Activated CD8-positive, alpha-beta memory T cell treated with anti-CD3 and anti-CD28 coated beads for 36 hours (primary cell): ENCODE results near the gene MAP3K20. TPM values are rescaled to one million over a fixed set of nuclear protein-coding genes. Genes with fewer than 3 reads are reported as not detected.
"Not testable (repeated sequence)": the region's sequence is repeated elsewhere in the genome, so short reads cannot be mapped to it uniquely, and the experiment has no call there.

Source experiments
- CTCF ChIA-PET: fragments of 350-600 bp; sonication (Branson Sonifier 250); formaldehyde crosslinking; loops from one replicate; lab custom pipeline; 2021; ENCODE audit warnings: antibody characterized with exemption; lab: Charles Lee
- POLR2A ChIA-PET: fragments of 350-600 bp; sonication (Branson Sonifier 250); formaldehyde crosslinking; loops from one replicate; lab custom pipeline; 2021; ENCODE audit warnings: antibody characterized with exemption; lab: Charles Lee
- total RNA-seq, 2 experiments: library from RNA; stranded (reverse); gene quantifications; one replicate each; pipeline ENCODE4 v1.2.3, GENCODE V29; 2021

Gene MAP3K20
- total RNA-seq, 2 experiments from 2014 or later = 10.5 to 11.3 TPM

DNA sequence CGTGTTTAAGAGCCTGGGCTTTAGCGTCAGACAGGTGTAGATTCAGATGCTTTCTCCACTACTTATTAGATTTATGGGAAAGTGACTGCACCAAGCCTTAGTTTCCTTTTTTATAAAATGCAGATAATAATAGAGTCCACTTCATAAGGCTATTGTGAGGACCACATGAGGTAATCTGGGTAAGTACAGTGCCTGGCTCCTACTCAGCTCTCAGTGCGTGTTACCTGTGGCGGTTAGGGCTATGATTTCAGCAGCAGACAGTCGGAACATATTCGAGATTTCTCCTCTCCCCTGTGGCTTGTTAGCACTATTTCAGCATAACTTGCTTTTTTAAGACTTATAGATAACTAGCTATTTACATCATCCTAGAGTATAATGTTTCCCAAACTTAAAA lies 32.0 kb downstream of the MAP3K20 start:
- ChIA-PET POLR2A (no interaction called here), CTCF (no interaction called here)

DNA sequence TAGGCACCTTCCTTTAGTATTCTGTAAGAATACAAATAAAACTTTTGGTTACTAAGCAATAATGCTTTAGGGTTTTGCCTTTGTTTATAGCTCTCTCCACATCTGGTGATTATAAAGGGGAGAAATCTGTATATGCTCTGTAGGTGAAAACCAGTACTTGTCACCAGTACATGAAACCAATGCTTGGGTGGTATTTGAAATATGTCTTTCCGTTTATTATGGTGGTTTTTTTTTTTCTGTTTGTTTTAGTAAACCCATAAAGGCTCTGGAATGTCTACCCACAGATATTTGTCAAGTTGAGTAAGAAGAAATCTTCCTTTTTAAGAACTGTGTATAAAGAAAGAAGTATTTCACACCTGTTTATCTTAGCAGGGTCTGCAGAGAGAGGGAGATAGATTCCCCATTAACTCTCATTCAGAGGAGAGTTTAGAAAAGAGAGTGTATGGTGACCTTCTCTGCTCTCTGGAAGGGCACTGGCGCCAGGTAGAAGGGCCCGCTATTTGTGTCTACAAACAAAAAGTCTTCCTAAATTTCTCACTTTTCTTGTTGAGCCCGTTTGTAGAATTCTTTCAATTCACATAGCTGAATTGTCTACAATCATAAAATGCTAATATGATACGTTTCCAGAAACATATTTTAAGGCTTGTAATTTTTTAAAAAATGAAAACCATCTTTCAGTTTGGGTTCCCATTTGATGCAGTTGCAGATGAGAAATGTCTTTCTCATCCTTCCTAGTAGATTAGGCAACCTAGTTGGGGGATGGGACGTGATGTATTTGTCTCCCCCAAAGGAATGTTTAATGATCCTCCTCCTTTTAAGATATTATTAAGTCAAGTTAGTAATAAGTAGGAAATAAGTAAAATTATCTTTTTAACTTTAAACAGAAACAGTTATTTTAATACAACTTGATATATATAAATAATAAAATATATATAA lies 33.9 kb downstream of the MAP3K20 start:
- ChIA-PET POLR2A (no interaction called here), CTCF (no interaction called here)

DNA sequence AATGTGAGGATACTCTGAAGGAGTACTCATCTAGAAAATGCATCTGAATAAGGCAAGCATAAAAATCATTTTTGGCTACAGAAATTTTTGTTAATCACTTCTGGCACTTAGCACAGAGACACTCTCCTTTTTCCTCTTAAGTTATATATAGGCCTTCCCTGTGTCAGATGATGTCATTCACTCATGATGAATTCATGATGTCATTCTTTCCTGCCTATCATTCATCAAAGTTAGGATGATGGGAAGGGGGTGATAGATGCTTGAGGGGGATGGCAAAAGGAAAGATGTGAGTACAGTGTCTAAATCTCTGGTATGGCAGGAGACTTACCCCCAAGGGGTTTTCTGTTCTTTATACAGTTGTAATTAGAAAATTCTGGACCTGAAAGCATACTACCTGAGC lies 42.0 kb downstream of the MAP3K20 start:
- ChIA-PET CTCF (no interaction called here), POLR2A (no interaction called here)

DNA sequence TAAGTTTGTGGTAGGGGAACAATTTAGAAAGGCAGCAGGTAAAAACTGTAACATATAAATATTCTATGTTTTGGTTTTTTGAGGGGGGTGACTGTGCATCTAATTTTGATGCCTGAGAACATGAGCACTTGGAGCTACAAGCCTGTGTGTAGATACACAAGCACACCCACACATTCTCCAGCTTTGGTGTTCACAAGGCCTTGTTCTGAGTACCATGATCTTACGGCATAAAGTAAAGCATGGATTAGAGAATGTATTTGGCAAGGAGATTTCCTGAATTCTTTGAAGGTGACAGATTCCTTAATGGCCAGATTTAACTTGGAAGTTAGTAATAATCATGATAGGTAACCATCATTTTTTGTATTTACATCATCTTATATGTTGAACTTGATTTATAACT lies 42.7 kb downstream of the MAP3K20 start:
- ChIA-PET POLR2A (no interaction called here), CTCF (no interaction called here)

DNA sequence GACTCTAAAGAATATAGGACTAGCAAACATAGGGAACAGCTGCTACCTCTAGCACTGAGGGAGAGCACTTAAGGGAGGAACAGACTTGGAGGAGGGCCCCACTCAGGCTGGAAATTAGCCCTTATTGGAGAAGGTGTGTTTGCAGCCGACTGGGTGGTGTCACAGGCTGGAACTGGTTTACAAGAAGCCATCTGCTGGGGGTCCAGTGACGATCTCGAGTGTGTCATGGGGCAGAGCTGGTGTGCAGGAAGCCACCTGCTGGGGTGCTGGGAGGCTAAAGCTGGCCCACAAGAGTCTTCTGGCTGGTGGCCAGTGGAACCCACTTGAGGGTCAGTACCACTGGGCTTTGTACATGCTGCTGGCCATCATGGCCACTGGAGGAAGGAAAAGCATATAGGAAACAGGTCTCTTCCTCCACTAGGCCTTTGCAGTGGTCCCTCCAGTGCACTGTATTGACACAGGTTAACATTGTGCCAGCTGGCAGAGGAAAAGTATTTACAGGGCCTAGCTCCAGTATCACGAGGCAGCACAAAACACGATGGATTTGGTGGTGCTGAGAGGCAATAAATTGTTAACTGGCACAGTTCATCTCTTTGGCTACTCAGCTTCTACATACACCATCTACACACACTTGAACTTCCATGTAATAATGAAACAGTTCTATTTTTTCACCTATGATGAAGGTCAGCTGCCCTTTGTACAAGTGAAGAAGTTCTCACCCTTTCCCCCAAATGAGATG lies 43.6 kb downstream of the MAP3K20 start:
- CTCF ChIA-PET = no interaction called here

DNA sequence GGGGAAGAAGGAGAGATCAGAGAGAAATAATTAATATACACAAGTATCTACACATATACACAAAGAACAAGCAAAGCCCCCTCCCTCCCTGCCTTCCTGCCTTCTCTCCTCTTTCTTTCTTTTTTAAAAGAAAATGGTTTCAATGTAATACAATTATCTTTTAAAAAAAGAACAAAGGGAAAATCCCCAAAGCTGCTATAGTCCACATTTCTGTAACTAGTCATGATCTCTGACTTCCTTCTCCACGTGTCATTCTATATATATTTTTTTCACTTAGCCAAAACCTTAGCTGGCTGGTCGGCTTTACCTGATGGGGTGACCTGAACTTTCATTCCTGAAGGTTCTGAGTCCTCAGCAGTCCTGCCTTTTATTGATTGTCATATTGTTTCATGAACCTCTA lies 44.3 kb downstream of the MAP3K20 start:
- CTCF ChIA-PET = no interaction called here
- POLR2A ChIA-PET = no interaction called here

More for the DNA sequence above, 43.6 kb downstream of the MAP3K20 start:
- POLR2A ChIA-PET = no interaction called here

DNA sequence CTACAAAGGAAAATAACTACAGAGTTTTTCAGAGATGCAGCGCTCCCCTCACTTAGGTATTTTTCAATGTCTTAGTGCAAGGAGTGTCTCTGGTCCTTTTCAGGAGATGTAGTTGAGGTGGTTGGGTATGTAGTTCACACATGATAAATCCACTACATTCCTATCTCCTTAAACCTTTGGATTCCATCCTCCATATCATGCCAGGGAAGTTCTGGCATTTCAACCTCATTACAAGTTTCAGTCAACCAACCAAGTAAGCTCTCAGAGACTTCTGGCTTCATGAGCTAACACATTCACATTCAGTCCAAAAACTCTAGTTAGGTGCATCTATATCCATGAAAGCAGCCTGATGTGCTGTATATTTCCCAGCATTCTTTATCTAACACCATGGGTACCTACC lies 47.3 kb downstream of the MAP3K20 start:
- ChIA-PET POLR2A (no interaction called here), CTCF (interaction anchor here (1.0 kb wide), 1 partner anchor 31 kb away, joined by 3 read pairs; no protein-coding TSS in a partner anchor)

DNA sequence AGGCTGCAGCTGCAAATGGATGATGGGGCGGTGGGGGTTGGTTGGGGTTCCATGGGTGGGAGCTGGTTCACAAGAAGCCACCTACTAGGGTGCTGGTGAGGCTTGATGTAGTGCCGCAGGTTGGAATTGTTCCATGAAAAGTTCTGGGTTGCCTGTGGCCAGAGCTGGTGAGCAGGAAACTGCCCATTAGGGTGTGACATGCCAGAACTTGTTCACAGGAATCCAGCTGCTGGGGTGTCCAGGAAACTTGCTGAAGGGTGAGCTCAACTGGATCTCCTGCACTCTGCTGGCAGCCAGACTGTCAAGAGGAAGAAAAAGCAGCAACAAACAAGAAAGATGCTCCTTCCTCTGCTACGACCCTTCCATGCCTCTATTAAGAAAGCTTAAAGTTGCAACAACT lies 48.8 kb downstream of the MAP3K20 start:
- CTCF ChIA-PET = no interaction called here

DNA sequence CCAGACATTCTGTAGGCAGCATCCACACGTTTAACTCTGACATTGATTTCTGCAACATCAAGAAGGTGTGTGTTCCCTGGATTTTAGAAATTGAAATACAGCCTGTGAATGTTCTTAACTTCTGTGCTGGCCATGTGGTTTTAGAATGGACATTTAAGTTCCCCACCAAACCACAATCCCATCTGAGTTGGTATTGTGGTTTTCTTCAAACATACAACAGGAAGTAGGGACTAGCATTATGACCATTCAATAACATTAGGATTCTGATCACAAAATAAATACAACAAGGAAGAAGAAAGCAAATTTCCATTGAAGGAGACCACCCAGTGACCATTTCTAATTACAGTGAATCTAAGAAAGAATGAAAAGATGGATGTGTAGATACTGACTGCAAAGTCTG lies 51.2 kb downstream of the MAP3K20 start:
- POLR2A ChIA-PET = no interaction called here
- CTCF ChIA-PET = no interaction called here

More for the DNA sequence above, 48.8 kb downstream of the MAP3K20 start:
- POLR2A ChIA-PET = no interaction called here

DNA sequence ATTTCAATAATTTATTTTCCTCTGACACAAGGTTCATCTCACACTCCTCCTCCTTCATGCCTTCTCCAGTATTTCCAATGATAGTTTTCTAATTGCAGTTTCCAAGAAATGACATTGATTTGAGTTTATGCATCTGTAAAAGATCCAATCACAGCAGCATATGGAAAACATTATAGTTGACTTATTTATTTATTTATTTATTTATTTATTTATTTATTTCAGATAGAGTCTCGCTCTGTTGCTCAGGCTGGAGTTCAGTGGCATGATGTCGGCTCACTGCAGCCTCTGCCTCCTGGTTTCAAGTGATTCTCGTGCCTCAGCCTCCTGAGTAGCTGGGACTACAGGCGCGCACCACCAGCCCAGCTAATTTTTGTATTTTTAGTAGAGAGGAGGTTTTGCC lies 52.5 kb downstream of the MAP3K20 start:
- POLR2A ChIA-PET, CTCF ChIA-PET: not testable (repeated sequence)

DNA sequence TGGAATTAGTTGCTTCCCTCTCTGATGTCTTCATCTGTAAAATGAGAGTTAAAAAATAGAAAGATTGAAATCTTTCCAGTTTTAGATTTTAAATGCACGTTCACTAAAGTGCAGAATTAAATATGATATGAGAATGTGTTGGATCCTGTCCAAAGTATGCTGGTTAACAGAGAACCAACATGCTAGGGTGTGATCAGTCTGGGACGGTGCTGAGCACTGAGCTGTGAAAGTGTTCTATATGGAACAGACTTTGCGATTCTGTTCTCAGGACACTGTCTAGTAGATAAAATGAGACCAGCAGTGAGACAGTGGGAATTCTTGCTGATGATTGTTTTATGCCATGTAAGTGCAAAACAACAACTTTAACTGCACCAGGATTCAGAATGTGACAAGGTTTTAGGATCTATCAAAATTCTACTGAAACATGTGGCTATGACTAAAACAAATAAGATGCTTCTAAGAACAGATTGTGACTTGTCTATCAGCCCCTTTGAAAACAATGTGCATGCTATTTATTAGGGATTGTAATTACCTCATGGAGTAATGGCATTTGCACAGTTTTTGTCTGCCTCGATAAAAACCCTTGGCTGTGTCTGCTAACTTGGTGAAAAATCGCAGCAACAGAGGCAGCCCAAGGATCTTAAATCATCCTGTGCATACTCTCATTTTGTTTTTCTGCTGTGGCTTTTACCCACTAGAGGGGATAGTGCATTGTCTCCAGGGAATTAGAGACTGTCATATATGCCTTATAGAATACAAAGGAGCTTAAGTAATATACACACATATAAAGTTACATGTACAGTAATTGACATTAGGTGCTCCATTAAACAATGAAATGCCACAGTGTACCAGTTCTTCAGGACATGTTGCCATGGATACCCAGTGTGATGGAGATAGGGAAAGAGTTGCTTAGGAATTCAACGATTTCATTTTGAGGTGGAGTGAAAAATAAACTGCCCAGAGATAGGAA lies 55.1 kb downstream of the MAP3K20 start:
- ChIA-PET CTCF (no interaction called here), POLR2A (interaction anchor here (0.7 kb wide), 1 partner anchor 1526 kb away, joined by 3 read pairs; no protein-coding TSS in a partner anchor)

DNA sequence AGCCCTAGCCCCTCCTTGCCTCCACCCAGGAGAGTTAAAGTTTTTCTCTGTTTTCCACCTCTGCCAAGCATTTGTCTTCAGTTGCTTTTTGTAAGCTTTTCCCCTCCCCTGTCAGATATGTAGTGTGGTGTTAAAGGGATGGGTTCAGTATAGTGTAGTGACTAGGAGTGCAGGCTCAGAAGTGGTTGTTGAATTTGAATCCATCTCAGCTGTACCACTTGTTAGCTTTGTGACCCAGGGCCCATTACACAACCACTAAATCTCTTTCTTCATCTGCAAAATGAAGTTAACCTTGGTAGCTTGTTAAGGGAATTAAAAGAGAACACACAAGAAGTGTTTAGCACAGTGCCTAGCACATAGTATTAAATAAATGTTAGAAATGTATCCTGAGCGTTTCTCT lies 56.9 kb downstream of the MAP3K20 start:
- POLR2A ChIA-PET = interaction anchor here (1.0 kb wide), 1 partner anchor 19 kb away, joined by 3 read pairs; no protein-coding TSS in a partner anchor
- CTCF ChIA-PET = interaction anchor here (0.6 kb wide), 1 partner anchor 285 kb away, joined by 3 read pairs; no protein-coding TSS in a partner anchor

DNA sequence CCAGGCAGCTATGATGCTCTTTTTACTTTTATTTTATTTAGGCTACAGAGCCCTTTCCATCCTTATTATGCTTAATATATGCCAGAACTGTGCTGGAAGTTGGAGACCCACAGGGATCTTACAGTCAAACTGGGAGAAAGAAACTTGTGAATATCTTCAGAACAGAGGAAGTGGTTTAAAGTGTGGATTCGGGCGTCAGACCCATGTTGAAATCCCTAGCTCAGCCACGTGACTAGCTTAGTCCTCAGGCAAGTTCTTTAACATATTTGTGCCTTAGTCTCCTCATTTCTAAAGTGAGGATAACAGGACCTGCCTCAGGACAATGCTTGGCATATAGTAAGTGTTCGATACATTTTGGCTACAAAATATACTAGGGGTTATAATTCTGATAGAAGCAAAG lies 59.1 kb downstream of the MAP3K20 start:
- ChIA-PET CTCF (interaction anchor here (0.7 to 1.5 kb wide), 2 partner anchors 21 to 76 kb away, joined by 3 to 5 read pairs; no protein-coding TSS in a partner anchor), POLR2A (no interaction called here)

DNA sequence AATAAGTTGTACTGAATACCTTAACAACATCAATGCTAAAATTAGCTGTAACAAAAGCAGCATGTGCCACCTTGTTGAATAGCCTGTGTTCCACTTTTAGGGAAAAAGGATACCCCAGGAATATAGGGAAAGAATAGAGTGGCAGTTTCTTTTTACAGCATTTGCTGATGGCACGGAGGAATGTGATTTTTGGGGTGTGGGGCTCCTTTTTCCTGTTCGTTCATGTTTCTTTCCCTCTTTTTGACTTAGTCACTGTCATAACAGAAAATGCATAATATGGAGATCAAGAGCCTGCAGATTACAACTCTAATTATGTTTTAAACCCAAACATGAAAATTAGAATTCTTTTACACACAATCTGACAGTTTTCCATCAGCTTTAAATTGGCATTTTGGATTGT lies 60.4 kb downstream of the MAP3K20 start:
- POLR2A ChIA-PET = no interaction called here
- CTCF ChIA-PET = no interaction called here

DNA sequence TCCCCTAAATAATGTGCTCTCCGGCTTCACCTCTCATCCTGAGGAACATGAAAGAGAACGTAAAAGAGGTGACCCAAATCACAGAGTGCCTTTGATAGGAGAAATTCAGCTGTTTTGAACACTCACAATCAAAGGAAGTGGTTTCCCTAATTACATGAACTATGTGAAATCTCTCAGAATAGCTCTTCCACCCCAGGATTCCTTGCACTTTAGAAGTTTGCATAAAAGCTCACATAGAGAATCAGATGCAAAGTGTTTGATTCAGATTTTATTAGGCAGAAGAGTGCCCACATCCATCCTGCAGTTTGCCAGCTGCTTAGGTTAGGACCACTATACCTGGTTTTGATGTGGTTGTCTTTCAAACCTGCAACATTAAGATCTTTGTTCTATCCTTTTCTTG lies 61.0 kb downstream of the MAP3K20 start:
- CTCF ChIA-PET = no interaction called here

DNA sequence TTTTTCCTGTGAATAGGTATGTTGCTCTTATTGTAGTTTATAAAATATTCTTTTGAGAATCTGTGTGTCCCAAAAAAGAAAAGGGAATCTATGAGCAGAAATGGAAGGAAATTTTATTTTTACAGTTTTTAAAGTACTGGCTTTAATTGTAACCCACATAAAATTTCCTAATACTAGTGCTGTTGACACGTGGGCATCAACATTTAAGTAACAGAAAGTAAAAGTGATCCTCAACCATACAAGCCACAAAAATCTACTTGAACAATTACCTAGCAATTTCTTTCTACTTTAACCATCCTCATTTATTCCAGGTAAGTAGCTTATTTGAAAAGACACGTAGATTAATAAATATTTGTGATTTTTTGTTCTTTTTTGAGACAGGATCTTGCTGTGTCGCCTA lies 62.0 kb downstream of the MAP3K20 start:
- CTCF ChIA-PET = interaction anchor here (1.0 kb wide), 1 partner anchor 13 kb away, joined by 3 read pairs; no protein-coding TSS in a partner anchor
- POLR2A ChIA-PET = no interaction called here

More for the DNA sequence above, 61.0 kb downstream of the MAP3K20 start:
- POLR2A ChIA-PET = no interaction called here

DNA sequence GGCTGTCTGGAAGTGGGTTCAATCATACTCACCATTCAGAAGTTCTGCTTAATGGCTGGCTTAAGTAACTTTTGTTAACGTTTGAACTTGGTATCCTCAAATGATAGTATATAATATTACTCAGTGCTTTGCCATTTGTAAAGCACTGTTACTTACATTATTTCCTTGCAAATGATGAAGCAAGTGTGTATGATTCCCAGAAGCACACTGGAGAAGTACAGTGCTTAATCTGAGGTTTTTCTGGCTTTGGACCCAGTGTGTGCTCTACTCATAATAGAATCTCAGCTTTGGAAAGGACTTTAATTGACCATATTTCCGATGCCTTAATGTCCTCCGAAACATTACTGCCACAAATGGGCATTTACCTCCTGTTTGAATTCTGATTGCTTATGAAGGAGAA lies 63.3 kb downstream of the MAP3K20 start:
- ChIA-PET CTCF (no interaction called here), POLR2A (no interaction called here)

DNA sequence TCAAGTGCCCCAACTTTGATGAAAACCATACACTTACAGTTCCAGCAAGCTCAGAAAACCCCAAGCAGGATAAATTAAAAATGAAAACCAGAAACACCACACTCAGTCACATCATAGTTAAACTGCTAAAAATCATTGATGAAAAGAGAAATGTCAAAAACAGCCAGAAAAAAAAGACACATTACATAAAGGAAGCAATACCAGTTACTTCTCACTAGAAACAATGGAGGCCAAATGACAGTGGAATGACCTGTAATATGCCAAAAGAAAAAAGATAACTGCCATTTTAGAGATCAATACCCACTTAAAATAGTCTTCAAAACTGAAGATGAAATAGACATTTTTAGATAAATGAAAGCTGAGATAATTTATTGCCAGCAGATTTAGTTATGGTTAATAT lies 66.0 kb downstream of the MAP3K20 start:
- POLR2A ChIA-PET = no interaction called here
- CTCF ChIA-PET = interaction anchor here (0.8 kb wide), 1 partner anchor 10 kb away, joined by 3 read pairs; no protein-coding TSS in a partner anchor

DNA sequence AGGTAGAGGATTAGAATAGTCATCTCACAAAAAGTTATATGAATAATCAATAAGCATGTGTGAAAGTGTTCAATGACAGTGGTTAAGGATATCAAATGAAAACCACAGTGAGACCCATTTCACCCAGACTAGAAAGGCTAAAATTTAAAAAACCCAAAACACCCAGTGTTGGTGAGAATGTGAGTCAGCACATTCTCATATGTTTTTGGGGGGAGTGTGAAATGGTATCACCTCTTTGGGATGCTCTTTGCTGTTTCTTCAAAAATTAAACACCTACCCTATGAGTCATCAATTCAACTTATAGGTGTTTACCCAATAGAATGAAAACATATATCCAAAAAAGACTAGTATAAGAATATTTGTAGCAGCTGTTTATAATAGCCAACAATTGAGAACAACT lies 69.8 kb downstream of the MAP3K20 start:
- CTCF ChIA-PET = no interaction called here
- POLR2A ChIA-PET = no interaction called here
